Tibial nerve (tissue), 4 donors: ENCODE results near the gene HEPHL1. TPM values are rescaled to one million over a fixed set of nuclear protein-coding genes. Genes with fewer than 3 reads are reported as not detected.

Experiments used
- DNase-seq, 2 donors: peaks; one replicate each; pipeline ENCODE4 v3.0.0-alpha.2; 2019; ENCODE audit warnings: low spot score in 2 of 2
- H3K27ac ChIP-seq, 4 donors: fragments of 200-600 bp; sonication (generic) in 3 of 4; one replicate each; pipeline ENCODE4 v1.5.1; 2017 to 2019; ENCODE audit warnings: mild to moderate bottlenecking in 1 of 4
- H3K27me3 ChIP-seq, 2 donors: fragments of 200-600 bp; sonication (generic) in 1 of 2; one replicate each; pipeline versions ENCODE4 v1.5.1 to v1.6.0; 2017 to 2019
- H3K36me3 ChIP-seq, 3 donors: fragments of 200-600 bp; sonication (generic); one replicate each; pipeline ENCODE4 v1.5.1; 2018 to 2019
- H3K4me1 ChIP-seq, 4 donors: fragments of 200-600 bp; sonication (generic) in 3 of 4; one replicate each; pipeline ENCODE4 v1.5.1; 2017 to 2019
- H3K4me3 ChIP-seq, 4 donors: fragments of 200-600 bp; sonication (generic) in 3 of 4; one replicate each; pipeline ENCODE4 v1.5.1; 2017 to 2019; ENCODE audit warnings: mild to moderate bottlenecking in 1 of 4, moderate library complexity in 1 of 4
- H3K9me3 ChIP-seq, 4 donors: fragments of 200-600 bp; sonication (generic) in 3 of 4; one replicate each; pipeline ENCODE4 v1.5.1; 2017 to 2019
- CTCF ChIP-seq, 5 experiments: fragments of 200-600 bp in 3 of 5; fragments of 450-650 bp in 2 of 5; sonication (generic) in 3 of 5; IDR thresholded peaks; one replicate each; pipeline ENCODE4 v1.5.1; 2016 to 2019; ENCODE audit warnings: antibody characterized with exemption in 5 of 5, mild to moderate bottlenecking in 3 of 5, moderate library complexity in 2 of 5
- EP300 ChIP-seq, 2 donors: sonication (generic); formaldehyde crosslinking; IDR thresholded peaks; one replicate each; pipeline ENCODE4 v1.6.1; 2017; ENCODE audit warnings: antibody characterized with exemption in 2 of 2, mild to moderate bottlenecking in 1 of 2
- POLR2A ChIP-seq, 2 donors: fragments of 450-650 bp; IDR thresholded peaks; one replicate each; pipeline ENCODE4 v1.6.1; 2017; ENCODE audit warnings: antibody characterized with exemption in 2 of 2, mild to moderate bottlenecking in 2 of 2, moderate library complexity in 2 of 2
- WGBS, 2 donors: methylation state at CpG; one replicate each; pipeline ENCODE4 v1.1.5; 2018; 5-methylcytosine and 5-hydroxymethylcytosine counted together
- total RNA-seq, 4 donors: library from RNA; depleted of rRNA; stranded (reverse); fragments of >200 nt; gene quantifications; one replicate each; pipeline ENCODE4 v1.1.0, GENCODE V29; 2016

HEPHL1 gene
- total RNA-seq, 4 donors from 2014 or later: not detected

- Histone ChIP-seq H3K27ac (peak overlapping the region in 3 of 4 donors; percentile 54 to 82 (median 79)), H3K4me3 (no peak overlapping the region), H3K4me1 (peaks cover 0 to 50% (median 22%) of the 10 kb centered on the region in 4 donors), H3K36me3 (no peaks in the 10 kb centered on the region), H3K9me3 (no peaks in the 10 kb centered on the region), H3K27me3 (no peaks in the 10 kb centered on the region)
- TF ChIP-seq EP300 (IDR thresholded peaks at IDR 0.05) (peak in 1 of 2 donors; percentile 16), CTCF (IDR thresholded peaks at IDR 0.05) (no peak)
- whole genome bisulfite sequencing, 2 donors: 59 to 61% methylated on average over 7 of the region's 7 CpGs
- no peak for DNase-seq
Observed at GRCh38 chr11:94142308-94143281, 121.4 kb downstream of the HEPHL1 start.

GRCh38 chr11:94144216-94144615 lies 123.1 kb downstream of the HEPHL1 start:
- H3K4me1 ChIP-seq: peaks cover 0 to 61% (median 26%) of the 10 kb centered on the region in 4 donors
- no peak for DNase-seq
- 92% methylated on average over 3 of the region's 3 CpGs for WGBS, 2 donors
- H3K4me3 ChIP-seq: no peak overlapping the region
- TF ChIP-seq EP300 (IDR thresholded peaks at IDR 0.05): no peak
- no peak for TF ChIP-seq CTCF (IDR thresholded peaks at IDR 0.05)
- no peak for TF ChIP-seq POLR2A (IDR thresholded peaks at IDR 0.05)
- H3K36me3 ChIP-seq: no peaks in the 10 kb centered on the region
- peak overlapping the region in 2 of 4 donors; percentile 53 to 77 for H3K27ac ChIP-seq
- H3K27me3 ChIP-seq: no peaks in the 10 kb centered on the region
- no peaks in the 10 kb centered on the region for H3K9me3 ChIP-seq

- H3K4me1 ChIP-seq: peaks cover 0 to 63% (median 27%) of the 10 kb centered on the region in 4 donors
- no peaks in the 10 kb centered on the region for H3K36me3 ChIP-seq
- no peaks in the 10 kb centered on the region for H3K27me3 ChIP-seq
- peak overlapping the region in 2 of 4 donors; percentile 53 to 77 for H3K27ac ChIP-seq
- TF ChIP-seq POLR2A (IDR thresholded peaks at IDR 0.05): no peak
- TF ChIP-seq CTCF (IDR thresholded peaks at IDR 0.05): no peak
- no peak for TF ChIP-seq EP300 (IDR thresholded peaks at IDR 0.05)
- no peak for DNase-seq
- 96 to 97% methylated on average over 1 of the region's 1 CpG for WGBS, 2 donors
- H3K9me3 ChIP-seq: no peaks in the 10 kb centered on the region
- H3K4me3 ChIP-seq: no peak overlapping the region
Observed at GRCh38 chr11:94144664-94145063, 123.5 kb downstream of the HEPHL1 start.

GRCh38 chr11:94145431-94145830 lies 124.3 kb downstream of the HEPHL1 start:
- Histone ChIP-seq H3K9me3 (no peaks in the 10 kb centered on the region), H3K4me3 (no peak overlapping the region), H3K36me3 (no peaks in the 10 kb centered on the region), H3K4me1 (peaks cover 0 to 70% (median 26%) of the 10 kb centered on the region in 4 donors), H3K27me3 (no peaks in the 10 kb centered on the region), H3K27ac (peak overlapping the region in 1 of 4 donors; percentile 77)
- 72 to 73% methylated on average over 2 of the region's 2 CpGs for WGBS, 2 donors
- no peak for TF ChIP-seq POLR2A (IDR thresholded peaks at IDR 0.05)
- no peak for TF ChIP-seq CTCF (IDR thresholded peaks at IDR 0.05)
- no peak for TF ChIP-seq EP300 (IDR thresholded peaks at IDR 0.05)
- no peak for DNase-seq

GRCh38 chr11:94145916-94146315 lies 124.8 kb downstream of the HEPHL1 start:
- Histone ChIP-seq H3K27ac (peak overlapping the region in 1 of 4 donors; percentile 77), H3K4me1 (peaks cover 0 to 75% (median 28%) of the 10 kb centered on the region in 4 donors), H3K36me3 (no peaks in the 10 kb centered on the region)

More at GRCh38 chr11:94145916-94146315, 124.8 kb downstream of the HEPHL1 start:
- no peak for TF ChIP-seq CTCF (IDR thresholded peaks at IDR 0.05)
- TF ChIP-seq POLR2A (IDR thresholded peaks at IDR 0.05): no peak
- no peak for TF ChIP-seq EP300 (IDR thresholded peaks at IDR 0.05)
- 78 to 82% methylated on average over 4 of the region's 4 CpGs for WGBS, 2 donors
- Histone ChIP-seq H3K4me3 (no peak overlapping the region), H3K9me3 (no peaks in the 10 kb centered on the region), H3K27me3 (no peaks in the 10 kb centered on the region)
- no peak for DNase-seq
